Stimulated activated naive B cell treated with anti-CD40 and anti-IgM and Interleukin-4, amounts not matched to agents 10 μg/mL and 1 μg/mL and 100 μg/mL, for 72 hours (primary cell): ENCODE data around the gene TBC1D30.
"Not testable (repeated sequence)": the region's sequence is repeated elsewhere in the genome, so short reads cannot be mapped to it uniquely, and the experiment has no call there.

Experiments used
- ATAC-seq, 2 donors: fragments of 150-1000 bp; cut with Tn5 transposase; replicated peaks; 2 replicates each; pipeline ENCODE4 v1.10.0; 2021; ENCODE audit warnings: moderate library complexity in 1 of 2
- DNase-seq: peaks from one replicate; pipeline ENCODE4 v3.0.0; 2021
- H3K27ac Mint-ChIP-seq: one replicate; pipeline ENCODE4 v1.8.0; 2022; ENCODE audit warnings: mild to moderate bottlenecking, mixed read lengths
- H3K27me3 Mint-ChIP-seq, 2 donors: one replicate each; pipeline ENCODE4 v1.8.0; 2022; ENCODE audit warnings: mixed read lengths in 2 of 2
- H3K36me3 Mint-ChIP-seq, 2 donors: one replicate each; pipeline ENCODE4 v1.8.0; 2022; ENCODE audit warnings: mixed read lengths in 2 of 2, mild to moderate bottlenecking in 1 of 2
- H3K4me1 Mint-ChIP-seq, 2 donors: one replicate each; pipeline ENCODE4 v1.8.0; 2022; ENCODE audit warnings: mixed read lengths in 2 of 2, mild to moderate bottlenecking in 1 of 2
- H3K4me3 Mint-ChIP-seq, 2 donors: one replicate each; pipeline ENCODE4 v1.8.0; 2022; ENCODE audit warnings: mild to moderate bottlenecking in 2 of 2, mixed read lengths in 2 of 2, moderate library complexity in 1 of 2
- H3K9me3 Mint-ChIP-seq, 2 donors: one replicate each; pipeline ENCODE4 v1.8.0; 2022; ENCODE audit warnings: mixed read lengths in 2 of 2, mild to moderate bottlenecking in 1 of 2

Gene TBC1D30

DNA sequence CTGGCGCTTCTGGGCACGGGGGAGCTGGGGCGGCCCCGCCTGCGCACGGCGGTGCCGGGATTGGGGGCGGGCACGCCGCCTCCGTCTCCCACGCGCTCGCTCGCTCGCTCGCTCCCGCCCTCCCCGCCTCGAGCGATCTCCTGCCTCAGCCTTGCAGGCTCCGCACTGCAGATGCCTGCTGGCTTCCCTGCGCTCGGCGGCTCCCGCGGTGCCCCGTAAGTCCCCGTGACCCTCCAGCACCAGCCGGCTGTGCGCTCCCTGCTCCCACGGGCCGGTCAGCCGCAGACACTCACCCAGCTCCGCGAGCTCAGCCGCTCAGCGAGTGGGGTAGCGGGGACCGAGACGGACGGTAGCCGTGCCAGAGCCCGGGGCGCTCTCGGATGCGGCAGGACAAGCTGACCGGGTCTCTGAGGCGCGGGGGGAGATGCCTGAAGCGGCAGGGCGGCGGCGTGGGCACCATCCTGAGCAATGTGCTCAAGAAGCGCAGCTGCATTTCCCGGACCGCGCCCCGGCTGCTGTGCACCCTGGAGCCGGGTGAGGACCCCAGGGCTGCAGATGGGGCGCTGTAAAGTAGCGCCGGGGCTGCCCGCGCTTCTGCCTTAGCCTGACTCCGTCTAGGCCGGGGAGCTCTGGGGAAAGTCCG lies at the start of gene TBC1D30:
TBC1D30 (plus strand) TSS at position 148 of the 643 bp plus-strand sequence; CDS start at position 381, 233 bp downstream.
- H3K27ac Mint-ChIP-seq, result peak within 1 kb of the TSS; percentile 27
- DNase-seq (no peak), ATAC-seq (peak; percentile 60 to 71)
- H3K27me3 Mint-ChIP-seq, result peaks cover 50 to 59% of the 10 kb centered on the region in 2 donors
- H3K4me3 Mint-ChIP-seq, result peak within 1 kb of the TSS; percentile 86 to 91
- H3K4me1 Mint-ChIP-seq, result peaks cover 13 to 23% of the 10 kb centered on the region in 2 donors
- H3K9me3 Mint-ChIP-seq, result peaks cover 0 to 1% of the 10 kb centered on the region in 2 donors
- H3K36me3 Mint-ChIP-seq, result peaks cover 0 to 3% of the 10 kb centered on the region in 2 donors

DNA sequence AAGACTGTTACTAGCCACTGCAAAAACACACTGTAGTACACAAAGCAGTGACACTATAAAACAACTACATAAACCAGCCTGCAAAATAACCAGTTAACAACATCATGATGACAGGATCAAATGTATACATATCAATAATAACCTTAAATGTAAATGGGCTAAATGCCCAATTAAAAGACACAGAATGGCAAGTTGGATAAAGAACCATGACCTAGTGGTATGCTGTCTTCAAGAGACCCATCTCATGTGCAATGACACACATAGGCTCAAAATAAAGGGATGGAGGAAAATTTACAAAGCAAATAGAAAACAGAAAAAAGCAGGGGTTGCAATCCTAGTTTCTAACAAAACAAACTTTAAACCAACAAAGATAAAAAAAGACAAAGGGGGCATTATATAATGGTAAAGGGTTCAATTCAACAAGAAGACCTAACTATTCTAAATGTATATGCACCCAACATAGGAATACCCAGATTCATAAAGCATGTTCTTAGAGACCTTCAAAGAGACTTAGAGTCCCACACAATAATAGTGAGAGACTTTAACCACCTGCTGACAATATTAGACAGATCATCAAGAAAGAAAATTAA lies 49.2 kb upstream of the TBC1D30 start:
- peaks cover 54 to 55% of the 10 kb centered on the region in 2 donors for H3K27me3 Mint-ChIP-seq
- H3K27ac Mint-ChIP-seq, H3K4me3 Mint-ChIP-seq, H3K4me1 Mint-ChIP-seq, ATAC-seq, DNase-seq: not testable (repeated sequence)
- peaks cover 14 to 21% of the 10 kb centered on the region in 2 donors for H3K36me3 Mint-ChIP-seq
- peaks cover 24 to 32% of the 10 kb centered on the region in 2 donors for H3K9me3 Mint-ChIP-seq

- Mint-ChIP-seq H3K4me3 (peak overlapping the region in 1 of 2 donors; percentile 65), H3K36me3 (peaks cover 11 to 14% of the 10 kb centered on the region in 2 donors), H3K4me1 (peaks cover 11 to 19% of the 10 kb centered on the region in 2 donors), H3K9me3 (peaks cover 12 to 26% of the 10 kb centered on the region in 2 donors), H3K27me3 (peaks cover 57 to 73% of the 10 kb centered on the region in 2 donors), H3K27ac (no peak overlapping the region)
- DNase-seq (no peak), ATAC-seq (no peak)
These were observed 45.0 kb upstream of the TBC1D30 start for GRCh38 chr12:64779354-64779974.

DNA sequence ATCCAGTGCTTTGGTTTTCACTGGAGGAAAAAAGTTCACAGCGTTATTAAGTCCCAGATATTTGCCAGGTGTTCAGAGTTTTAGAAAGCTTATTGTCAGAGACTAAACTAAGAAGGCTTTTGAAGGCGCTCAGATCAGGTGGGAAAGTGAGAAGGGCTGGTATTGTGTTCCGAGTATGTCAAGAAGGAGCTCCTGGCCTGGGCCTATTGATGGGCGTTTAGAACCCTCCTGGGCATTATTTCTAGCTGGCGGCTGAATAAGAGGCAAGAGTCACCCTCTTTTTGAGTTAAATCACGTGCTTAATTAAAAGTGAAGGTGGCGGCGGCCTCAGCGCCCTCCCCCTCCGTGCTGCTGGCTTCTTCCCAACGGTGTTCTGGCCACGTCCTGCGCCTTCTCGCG lies 44.3 kb upstream of the TBC1D30 start:
- Mint-ChIP-seq H3K4me3 (peak overlapping the region; percentile 65 to 78), H3K4me1 (peaks cover 11 to 19% of the 10 kb centered on the region in 2 donors), H3K27ac (no peak overlapping the region), H3K36me3 (peaks cover 10 to 14% of the 10 kb centered on the region in 2 donors), H3K9me3 (peaks cover 11 to 24% of the 10 kb centered on the region in 2 donors), H3K27me3 (peaks cover 57 to 73% of the 10 kb centered on the region in 2 donors)
- ATAC-seq, result no peak
- DNase-seq, result no peak

GRCh38 chr12:64780531-64781279 lies 43.7 kb upstream of the TBC1D30 start:
- Mint-ChIP-seq H3K27me3 (peaks cover 51 to 67% of the 10 kb centered on the region in 2 donors), H3K36me3 (peaks cover 4 to 12% of the 10 kb centered on the region in 2 donors), H3K4me3 (peak overlapping the region; percentile 78 to 85), H3K9me3 (peaks cover 6 to 19% of the 10 kb centered on the region in 2 donors), H3K4me1 (peaks cover 11 to 19% of the 10 kb centered on the region in 2 donors), H3K27ac (no peak overlapping the region)
- ATAC-seq (peak; percentile 63 to 67), DNase-seq (no peak)

GRCh38 chr12:64781280-64782190 lies 42.9 kb upstream of the TBC1D30 start:
- Mint-ChIP-seq H3K27ac (peak overlapping the region; percentile 85), H3K36me3 (peaks cover 0 to 11% of the 10 kb centered on the region in 2 donors), H3K9me3 (peaks cover 0 to 10% of the 10 kb centered on the region in 2 donors), H3K27me3 (peaks cover 44 to 59% of the 10 kb centered on the region in 2 donors), H3K4me1 (peaks cover 11 to 19% of the 10 kb centered on the region in 2 donors), H3K4me3 (peak overlapping the region; percentile 78 to 85)
- ATAC-seq, result peak; percentile 41
- DNase-seq, result no peak

GRCh38 chr12:64782191-64782876 lies 42.1 kb upstream of the TBC1D30 start:
- H3K27ac Mint-ChIP-seq, result peak overlapping the region; percentile 57
- H3K27me3 Mint-ChIP-seq, result peaks cover 36 to 51% of the 10 kb centered on the region in 2 donors
- no peak for DNase-seq

DNA sequence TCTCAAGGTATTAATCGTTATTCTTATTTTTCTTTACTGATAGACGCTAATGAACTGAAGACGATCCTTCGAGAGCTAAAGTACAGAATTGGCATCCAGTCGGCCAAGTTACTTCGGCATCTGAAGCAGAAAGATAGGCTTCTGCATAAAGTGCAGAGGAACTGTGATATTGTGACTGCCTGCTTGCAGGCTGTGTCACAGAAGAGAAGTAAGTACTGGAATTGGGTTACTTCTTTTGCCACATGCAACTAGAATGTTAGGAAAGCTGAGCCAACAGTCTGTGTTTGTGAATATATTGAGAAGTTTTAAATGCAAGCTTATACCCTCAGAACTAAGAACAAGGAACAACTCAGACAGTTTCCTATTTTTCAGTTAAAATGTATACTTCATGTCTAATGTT lies 38.6 kb upstream of the TBC1D30 start:
- Mint-ChIP-seq H3K4me1 (peaks cover 11 to 19% of the 10 kb centered on the region in 2 donors), H3K4me3 (no peak overlapping the region), H3K9me3 (no peaks in the 10 kb centered on the region), H3K36me3 (no peaks in the 10 kb centered on the region), H3K27ac (no peak overlapping the region), H3K27me3 (peaks cover 12 to 26% of the 10 kb centered on the region in 2 donors)
- DNase-seq, result no peak
- ATAC-seq, result no peak

More at GRCh38 chr12:64782191-64782876, 42.1 kb upstream of the TBC1D30 start:
- peak; percentile 33 to 41 for ATAC-seq
- H3K36me3 Mint-ChIP-seq, result peaks cover 0 to 3% of the 10 kb centered on the region in 2 donors
- peaks cover 0 to 3% of the 10 kb centered on the region in 2 donors for H3K9me3 Mint-ChIP-seq
- peaks cover 11 to 19% of the 10 kb centered on the region in 2 donors for H3K4me1 Mint-ChIP-seq
- H3K4me3 Mint-ChIP-seq, result peak overlapping the region; percentile 78 to 85

DNA sequence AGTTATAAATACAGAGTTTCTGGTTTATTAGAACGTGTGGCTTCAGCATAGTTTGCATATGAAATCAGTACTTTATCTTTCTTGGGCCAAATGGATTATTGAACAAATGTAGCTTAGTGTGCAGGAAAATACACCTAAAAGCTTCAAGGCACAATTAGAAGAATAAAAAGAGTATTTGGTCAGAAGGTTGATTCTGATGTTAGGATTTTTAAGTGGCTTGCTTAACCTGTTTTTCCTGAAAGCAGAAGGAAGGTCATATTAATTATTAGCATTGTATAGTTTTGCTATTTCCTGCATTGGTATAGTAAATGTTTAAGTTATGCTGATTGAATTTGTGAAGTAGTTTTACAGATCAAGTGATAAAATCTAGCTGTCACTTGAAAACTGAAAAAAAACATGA lies 34.3 kb upstream of the TBC1D30 start:
- DNase-seq, result no peak
- Mint-ChIP-seq H3K36me3 (no peaks in the 10 kb centered on the region), H3K4me3 (no peak overlapping the region), H3K9me3 (no peaks in the 10 kb centered on the region), H3K27me3 (peaks cover 0 to 4% of the 10 kb centered on the region in 2 donors), H3K4me1 (no peaks in the 10 kb centered on the region), H3K27ac (no peak overlapping the region)
- no peak for ATAC-seq

GRCh38 chr12:64791036-64791435 lies 33.4 kb upstream of the TBC1D30 start:
- H3K4me1 Mint-ChIP-seq, result no peaks in the 10 kb centered on the region
- no peak overlapping the region for H3K4me3 Mint-ChIP-seq
- no peaks in the 10 kb centered on the region for H3K36me3 Mint-ChIP-seq
- ATAC-seq, result no peak
- no peaks in the 10 kb centered on the region for H3K9me3 Mint-ChIP-seq
- H3K27ac Mint-ChIP-seq, result no peak overlapping the region
- no peak for DNase-seq
- H3K27me3 Mint-ChIP-seq, result peaks cover 0 to 4% of the 10 kb centered on the region in 2 donors

GRCh38 chr12:64792128-64792527 lies 32.3 kb upstream of the TBC1D30 start:
- ATAC-seq (no peak), DNase-seq (no peak)
- Mint-ChIP-seq H3K4me1 (no peaks in the 10 kb centered on the region), H3K27ac (no peak overlapping the region), H3K36me3 (no peaks in the 10 kb centered on the region), H3K27me3 (peaks cover 0 to 4% of the 10 kb centered on the region in 2 donors), H3K4me3 (no peak overlapping the region), H3K9me3 (no peaks in the 10 kb centered on the region)

DNA sequence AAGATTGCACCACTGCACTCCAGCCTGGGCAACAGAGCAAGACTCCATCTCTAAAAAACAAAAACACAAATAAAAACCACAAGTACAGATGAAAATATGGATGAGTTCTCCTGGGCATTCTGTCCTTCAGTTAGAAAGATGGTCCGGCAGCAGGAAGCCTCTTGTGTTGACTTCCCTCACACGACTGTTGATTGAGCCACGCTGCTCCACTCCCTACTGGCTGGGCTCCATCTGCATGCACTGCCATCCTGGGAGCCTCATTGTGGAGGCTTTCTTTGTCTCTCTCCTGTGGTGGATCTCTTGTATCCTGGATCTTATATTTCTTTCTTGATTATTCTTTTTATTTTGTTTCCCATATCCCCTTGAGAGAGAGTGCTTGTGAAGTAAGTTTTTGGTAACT lies 30.8 kb upstream of the TBC1D30 start:
- Mint-ChIP-seq H3K27ac (no peak overlapping the region), H3K27me3 (peaks cover 0 to 11% of the 10 kb centered on the region in 2 donors), H3K36me3 (no peaks in the 10 kb centered on the region), H3K4me3 (no peak overlapping the region), H3K9me3 (no peaks in the 10 kb centered on the region), H3K4me1 (no peaks in the 10 kb centered on the region)
- DNase-seq (no peak), ATAC-seq (no peak)

GRCh38 chr12:64794305-64794704 lies 30.1 kb upstream of the TBC1D30 start:
- no peaks in the 10 kb centered on the region for H3K36me3 Mint-ChIP-seq
- no peak for DNase-seq
- no peak overlapping the region for H3K4me3 Mint-ChIP-seq
- ATAC-seq, result no peak
- no peak overlapping the region for H3K27ac Mint-ChIP-seq
- no peaks in the 10 kb centered on the region for H3K4me1 Mint-ChIP-seq
- H3K9me3 Mint-ChIP-seq, result no peaks in the 10 kb centered on the region
- peaks cover 2 to 11% of the 10 kb centered on the region in 2 donors for H3K27me3 Mint-ChIP-seq
